CD4-positive, alpha-beta T cell treated with Interleukin-2 at 100 ng/mL for 4 hours (primary cell): ENCODE results near the gene GRAP.
"Not testable (repeated sequence)": the region's sequence is repeated elsewhere in the genome, so short reads cannot be mapped to it uniquely, and the experiment has no call there.

ENCODE experiments used
- DNase-seq: peaks from one replicate; pipeline ENCODE4 v3.0.0-alpha.2; 2020; ENCODE audit warnings: low spot score

GRAP gene

GRCh38 chr17:19042369-19042768, 4.4 kb downstream of the GRAP start:
- DNase-seq = not testable (repeated sequence)

GRCh38 chr17:19041871-19042270, 4.9 kb downstream of the GRAP start:
- DNase-seq = not testable (repeated sequence)

GRCh38 chr17:19040350-19040749, 6.4 kb downstream of the GRAP start:
- DNase-seq = not testable (repeated sequence)

GRCh38 chr17:19038730-19039129, 8.0 kb downstream of the GRAP start:
- not testable (repeated sequence) for DNase-seq

- not testable (repeated sequence) for DNase-seq
Observed at GRCh38 chr17:19038007-19038406, 8.8 kb downstream of the GRAP start.

GRCh38 chr17:19037547-19037946, 9.2 kb downstream of the GRAP start:
- DNase-seq = not testable (repeated sequence)

GRCh38 chr17:19036186-19036585, 10.6 kb downstream of the GRAP start:
- DNase-seq = not testable (repeated sequence)

- not testable (repeated sequence) for DNase-seq
Observed at GRCh38 chr17:19032377-19032988, 14.3 kb downstream of the GRAP start.

GRCh38 chr17:19031729-19032128, 15.0 kb downstream of the GRAP start:
- peak; percentile 54 for DNase-seq

GRCh38 chr17:19030771-19031449, 15.8 kb downstream of the GRAP start:
- not testable (repeated sequence) for DNase-seq

GRCh38 chr17:19029740-19030139, 17.0 kb downstream of the GRAP start:
- not testable (repeated sequence) for DNase-seq

- not testable (repeated sequence) for DNase-seq
Observed at GRCh38 chr17:19028671-19029070, 18.1 kb downstream of the GRAP start.

GRCh38 chr17:19024101-19025078, 22.4 kb downstream of the GRAP start:
- no peak for DNase-seq

GRCh38 chr17:19023209-19023999, 23.4 kb downstream of the GRAP start:
- no peak for DNase-seq

- DNase-seq = no peak
Observed at GRCh38 chr17:19022747-19023146, 24.0 kb downstream of the GRAP start.

GRCh38 chr17:19022128-19022527, 24.6 kb downstream of the GRAP start:
- DNase-seq = no peak

GRCh38 chr17:19021622-19022083, 25.1 kb downstream of the GRAP start:
- peak; percentile 15 for DNase-seq

- DNase-seq = not testable (repeated sequence)
Observed at GRCh38 chr17:19021011-19021621, 25.6 kb downstream of the GRAP start.

GRCh38 chr17:19020016-19020415, 26.7 kb downstream of the GRAP start:
- DNase-seq = no peak

GRCh38 chr17:19019041-19019941, 27.5 kb downstream of the GRAP start:
- DNase-seq = no peak
